ENCODE measurements around the gene TSPAN18. TPM values are rescaled to one million over a fixed set of nuclear protein-coding genes. Genes with fewer than 3 reads are reported as not detected.

The TSPAN18 gene
- total RNA-seq, 1 experiment from 2014 or later, result not detected

- no peaks in the 10 kb centered on the region for H3K4me1 ChIP-seq (ENCODE audit: insufficient read depth, low read length)
- no peak overlapping the region for H3K4me3 ChIP-seq (ENCODE audit: low read length)
- no peaks in the 10 kb centered on the region for H3K36me3 ChIP-seq (ENCODE audit: low read depth, low read length)
- DNase-seq (no peak), ATAC-seq (no peak)
- H3K79me2 ChIP-seq (ENCODE audit: low read length), result no peaks in the 10 kb centered on the region
- H3K27ac ChIP-seq (ENCODE audit: low read length), result no peak overlapping the region
- H2AFZ ChIP-seq (ENCODE audit: low read length), result no peak overlapping the region
- no peak for TF ChIP-seq EZH2 (IDR thresholded peaks at IDR 0.05; ENCODE audit: low read length, unreplicated experiment)
- no peak for TF ChIP-seq EZH2phosphoT487 (IDR thresholded peaks at IDR 0.05; ENCODE audit: borderline replicate concordance, low read length)
- TF ChIP-seq, protein P1, sequence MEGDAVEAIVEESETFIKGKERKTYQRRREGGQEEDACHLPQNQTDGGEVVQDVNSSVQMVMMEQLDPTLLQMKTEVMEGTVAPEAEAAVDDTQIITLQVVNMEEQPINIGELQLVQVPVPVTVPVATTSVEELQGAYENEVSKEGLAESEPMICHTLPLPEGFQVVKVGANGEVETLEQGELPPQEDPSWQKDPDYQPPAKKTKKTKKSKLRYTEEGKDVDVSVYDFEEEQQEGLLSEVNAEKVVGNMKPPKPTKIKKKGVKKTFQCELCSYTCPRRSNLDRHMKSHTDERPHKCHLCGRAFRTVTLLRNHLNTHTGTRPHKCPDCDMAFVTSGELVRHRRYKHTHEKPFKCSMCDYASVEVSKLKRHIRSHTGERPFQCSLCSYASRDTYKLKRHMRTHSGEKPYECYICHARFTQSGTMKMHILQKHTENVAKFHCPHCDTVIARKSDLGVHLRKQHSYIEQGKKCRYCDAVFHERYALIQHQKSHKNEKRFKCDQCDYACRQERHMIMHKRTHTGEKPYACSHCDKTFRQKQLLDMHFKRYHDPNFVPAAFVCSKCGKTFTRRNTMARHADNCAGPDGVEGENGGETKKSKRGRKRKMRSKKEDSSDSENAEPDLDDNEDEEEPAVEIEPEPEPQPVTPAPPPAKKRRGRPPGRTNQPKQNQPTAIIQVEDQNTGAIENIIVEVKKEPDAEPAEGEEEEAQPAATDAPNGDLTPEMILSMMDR (conservative IDR thresholded peaks at IDR 0.05; ENCODE audit: low read depth, low read length), result no peak
- H3K9me3 ChIP-seq (ENCODE audit: low read length), result no peaks in the 10 kb centered on the region
- H3K27me3 ChIP-seq (ENCODE audit: low read length), result peaks cover 39% of the 10 kb centered on the region
- intact Hi-C loops (cut with micrococcal nuclease), result no loop called here
- BruUV-seq (replicated peaks), result no TSS peak
- H4K20me1 ChIP-seq (ENCODE audit: low read length), result no peaks in the 10 kb centered on the region
- no peaks in the 10 kb centered on the region for H3F3A ChIP-seq (ENCODE audit: low read length, unreplicated experiment)
- POLR2A ChIA-PET (ENCODE audit: unreplicated experiment), result no interaction called here
- no peaks in the 10 kb centered on the region for H3K9me2 ChIP-seq (replicated peaks; ENCODE audit: low read length)
- no peak overlapping the region for H3K9ac ChIP-seq (ENCODE audit: low read length)
- no peak overlapping the region for H3K4me2 ChIP-seq (ENCODE audit: low read length)
- CTCF ChIA-PET, result no interaction called here
Measured at GRCh38 chr11:44689265-44689664, 37.5 kb upstream of the TSPAN18 start.

- BruUV-seq (replicated peaks), result no TSS peak
- CTCF ChIA-PET, result no interaction called here
- Histone ChIP-seq H3K9me3 (ENCODE audit: low read length) (no peaks in the 10 kb centered on the region), H3F3A (ENCODE audit: low read length, unreplicated experiment) (no peaks in the 10 kb centered on the region), H3K27ac (ENCODE audit: low read length) (no peak overlapping the region), H3K9ac (ENCODE audit: low read length) (no peak overlapping the region), H2AFZ (ENCODE audit: low read length) (no peak overlapping the region), H3K27me3 (ENCODE audit: low read length) (peaks cover 39% of the 10 kb centered on the region), H3K79me2 (ENCODE audit: low read length) (no peaks in the 10 kb centered on the region), H3K36me3 (ENCODE audit: low read depth, low read length) (no peaks in the 10 kb centered on the region), H3K4me2 (ENCODE audit: low read length) (no peak overlapping the region), H4K20me1 (ENCODE audit: low read length) (no peaks in the 10 kb centered on the region), H3K4me3 (ENCODE audit: low read length) (no peak overlapping the region), H3K4me1 (ENCODE audit: insufficient read depth, low read length) (no peaks in the 10 kb centered on the region), H3K9me2 (replicated peaks; ENCODE audit: low read length) (no peaks in the 10 kb centered on the region)
- no peak for TF ChIP-seq EZH2phosphoT487 (IDR thresholded peaks at IDR 0.05; ENCODE audit: borderline replicate concordance, low read length)
- TF ChIP-seq, protein P1 (conservative IDR thresholded peaks at IDR 0.05; ENCODE audit: low read depth, low read length), result no peak
- TF ChIP-seq EZH2 (IDR thresholded peaks at IDR 0.05; ENCODE audit: low read length, unreplicated experiment), result no peak
- DNase-seq, result no peak
- intact Hi-C loops (cut with micrococcal nuclease), result no loop called here
- ATAC-seq, result no peak
- POLR2A ChIA-PET (ENCODE audit: unreplicated experiment), result no interaction called here
Measured at GRCh38 chr11:44690651-44691050, 36.1 kb upstream of the TSPAN18 start.

DNA sequence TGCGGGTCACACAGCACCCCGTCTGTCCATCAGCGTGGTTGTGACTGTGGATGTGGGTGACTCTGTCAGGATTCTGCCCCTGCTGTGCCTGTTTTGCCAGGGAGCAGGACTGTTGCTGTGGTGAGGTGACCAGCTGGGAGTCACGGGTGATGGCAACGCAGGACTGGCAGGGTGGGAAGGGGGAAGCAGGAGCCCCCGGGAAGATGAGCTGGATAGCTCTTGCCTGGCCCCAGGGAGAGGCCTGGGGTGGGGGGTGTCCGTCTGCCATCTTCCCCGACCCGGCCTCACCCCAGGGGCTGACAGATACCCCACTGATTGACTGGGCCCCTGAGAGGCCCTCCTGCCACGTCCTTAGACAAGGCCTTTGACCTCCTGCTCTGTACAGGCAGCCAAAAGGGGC, 34.3 kb upstream of the TSPAN18 start:
- CTCF ChIA-PET, result no interaction called here
- H3K79me2 ChIP-seq (ENCODE audit: low read length), result no peaks in the 10 kb centered on the region
- POLR2A ChIA-PET (ENCODE audit: unreplicated experiment), result no interaction called here
- DNase-seq (no peak), ATAC-seq (no peak)
- H3K9me3 ChIP-seq (ENCODE audit: low read length), result no peaks in the 10 kb centered on the region
- no peak overlapping the region for H3K4me3 ChIP-seq (ENCODE audit: low read length)
- TF ChIP-seq EZH2 (IDR thresholded peaks at IDR 0.05; ENCODE audit: low read length, unreplicated experiment), result no peak
- no peak for TF ChIP-seq EZH2phosphoT487 (IDR thresholded peaks at IDR 0.05; ENCODE audit: borderline replicate concordance, low read length)
- TF ChIP-seq, protein P1 (conservative IDR thresholded peaks at IDR 0.05; ENCODE audit: low read depth, low read length), result no peak
- H3K36me3 ChIP-seq (ENCODE audit: low read depth, low read length), result no peaks in the 10 kb centered on the region
- H3K9ac ChIP-seq (ENCODE audit: low read length), result no peak overlapping the region
- no peaks in the 10 kb centered on the region for H3K9me2 ChIP-seq (replicated peaks; ENCODE audit: low read length)
- no TSS peak for BruUV-seq (replicated peaks)
- intact Hi-C loops (cut with micrococcal nuclease), result no loop called here
- no peak overlapping the region for H2AFZ ChIP-seq (ENCODE audit: low read length)
- H3K27ac ChIP-seq (ENCODE audit: low read length), result no peak overlapping the region
- no peak overlapping the region for H3K4me2 ChIP-seq (ENCODE audit: low read length)
- no peaks in the 10 kb centered on the region for H4K20me1 ChIP-seq (ENCODE audit: low read length)
- H3F3A ChIP-seq (ENCODE audit: low read length, unreplicated experiment), result no peaks in the 10 kb centered on the region
- H3K4me1 ChIP-seq (ENCODE audit: insufficient read depth, low read length), result no peaks in the 10 kb centered on the region
- peaks cover 23% of the 10 kb centered on the region for H3K27me3 ChIP-seq (ENCODE audit: low read length)
